Choroid plexus epithelial cell (primary cell): ENCODE results near the gene FBXL12.
"Not testable (repeated sequence)": the region's sequence is repeated elsewhere in the genome, so short reads cannot be mapped to it uniquely, and the experiment has no call there.

Experiments used
- DNase-seq: peaks from one replicate; pipeline ENCODE4 v3.0.0-alpha.2; 2010; ENCODE audit warnings: low read depth
- H3K4me3 ChIP-seq: 2 replicates; pipeline ENCODE4 v1.5.1; 2011; ENCODE audit warnings: low read depth, mild to moderate bottlenecking, control low read depth, low read length, moderate library complexity
- TF ChIP-seq, protein P1 (sequence below): conservative IDR thresholded peaks from 2 replicates; pipeline ENCODE4 v1.5.1; 2011; ENCODE audit warnings: low read depth, mild to moderate bottlenecking, control low read depth, inconsistent platforms, low read length, moderate library complexity

FBXL12 gene

DNA sequence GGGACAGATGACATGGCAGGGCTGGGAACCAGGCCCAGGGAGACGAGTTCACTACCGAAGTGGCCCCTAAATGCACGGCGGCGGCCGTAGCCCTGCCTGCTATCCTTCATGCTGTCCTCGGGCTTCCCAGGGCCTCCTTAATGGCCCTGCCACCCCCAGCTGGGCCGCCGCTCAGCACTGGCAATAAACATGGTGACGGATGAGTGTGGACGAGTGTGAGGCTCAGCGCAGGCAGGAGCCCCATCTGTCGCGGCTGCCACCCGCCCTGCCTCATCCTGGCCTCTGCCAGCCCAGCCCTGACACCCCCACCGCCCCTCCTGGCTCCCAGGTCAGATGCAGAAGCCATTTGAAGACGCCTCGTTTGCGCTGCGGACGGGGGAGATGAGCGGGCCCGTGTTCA, 29.9 kb upstream of the FBXL12 start:
- H3K4me3 ChIP-seq: no peak overlapping the region
- DNase-seq: no peak
- TF ChIP-seq, protein P1, sequence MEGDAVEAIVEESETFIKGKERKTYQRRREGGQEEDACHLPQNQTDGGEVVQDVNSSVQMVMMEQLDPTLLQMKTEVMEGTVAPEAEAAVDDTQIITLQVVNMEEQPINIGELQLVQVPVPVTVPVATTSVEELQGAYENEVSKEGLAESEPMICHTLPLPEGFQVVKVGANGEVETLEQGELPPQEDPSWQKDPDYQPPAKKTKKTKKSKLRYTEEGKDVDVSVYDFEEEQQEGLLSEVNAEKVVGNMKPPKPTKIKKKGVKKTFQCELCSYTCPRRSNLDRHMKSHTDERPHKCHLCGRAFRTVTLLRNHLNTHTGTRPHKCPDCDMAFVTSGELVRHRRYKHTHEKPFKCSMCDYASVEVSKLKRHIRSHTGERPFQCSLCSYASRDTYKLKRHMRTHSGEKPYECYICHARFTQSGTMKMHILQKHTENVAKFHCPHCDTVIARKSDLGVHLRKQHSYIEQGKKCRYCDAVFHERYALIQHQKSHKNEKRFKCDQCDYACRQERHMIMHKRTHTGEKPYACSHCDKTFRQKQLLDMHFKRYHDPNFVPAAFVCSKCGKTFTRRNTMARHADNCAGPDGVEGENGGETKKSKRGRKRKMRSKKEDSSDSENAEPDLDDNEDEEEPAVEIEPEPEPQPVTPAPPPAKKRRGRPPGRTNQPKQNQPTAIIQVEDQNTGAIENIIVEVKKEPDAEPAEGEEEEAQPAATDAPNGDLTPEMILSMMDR: no peak

DNA sequence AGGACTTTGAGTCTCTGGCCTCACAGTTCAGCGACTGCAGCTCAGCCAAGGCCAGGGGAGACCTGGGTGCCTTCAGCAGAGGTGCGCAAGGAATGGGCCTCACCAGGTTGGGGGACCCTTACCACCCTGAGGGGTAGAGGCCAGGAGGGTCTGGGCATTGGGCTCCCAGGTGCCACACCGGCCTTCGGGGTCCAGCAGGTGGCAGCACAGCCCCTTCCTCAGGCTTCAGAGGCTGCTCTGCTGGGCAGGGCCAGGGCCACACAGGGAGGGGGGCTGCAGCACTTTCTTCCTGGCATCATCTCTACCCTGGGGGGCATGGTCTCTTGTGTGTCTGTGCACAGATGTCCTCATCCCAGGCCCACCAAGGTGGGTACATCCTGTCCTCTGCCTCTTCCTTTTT, 29.2 kb upstream of the FBXL12 start:
- no peak overlapping the region for H3K4me3 ChIP-seq
- TF ChIP-seq, protein P1: peak; percentile 54
- DNase-seq: no peak

DNA sequence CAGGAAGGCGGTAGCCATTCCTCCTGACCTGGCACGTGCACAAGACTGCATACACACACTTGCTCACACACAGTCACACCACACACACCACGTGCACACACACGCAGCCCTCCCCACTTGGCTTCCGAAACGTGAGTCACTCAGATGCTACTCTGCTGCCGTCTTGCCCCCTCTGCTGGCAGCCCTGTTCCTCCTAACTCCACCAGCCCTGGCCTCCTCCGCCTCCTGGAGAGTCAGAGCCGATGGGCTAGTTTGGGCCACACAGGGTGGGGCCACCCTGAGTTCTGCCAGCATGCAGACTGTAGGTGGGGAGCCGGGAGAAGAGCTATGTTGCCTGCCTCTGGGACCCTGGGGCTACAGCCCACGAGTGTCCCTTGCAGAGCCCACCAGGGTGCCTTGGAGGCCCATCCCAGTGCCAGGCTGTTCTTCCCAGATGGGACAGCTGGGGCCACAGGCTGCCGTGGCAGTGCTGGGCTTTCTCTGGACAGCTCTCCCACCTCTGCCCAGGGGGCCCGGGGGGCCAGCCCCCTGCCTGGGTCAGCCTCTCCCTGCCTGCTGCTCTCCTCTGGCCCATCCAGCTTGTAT, 28.3 kb upstream of the FBXL12 start:
- TF ChIP-seq, protein P1: peak; percentile 92
- no peak overlapping the region for H3K4me3 ChIP-seq
- peak; percentile 95 for DNase-seq

DNA sequence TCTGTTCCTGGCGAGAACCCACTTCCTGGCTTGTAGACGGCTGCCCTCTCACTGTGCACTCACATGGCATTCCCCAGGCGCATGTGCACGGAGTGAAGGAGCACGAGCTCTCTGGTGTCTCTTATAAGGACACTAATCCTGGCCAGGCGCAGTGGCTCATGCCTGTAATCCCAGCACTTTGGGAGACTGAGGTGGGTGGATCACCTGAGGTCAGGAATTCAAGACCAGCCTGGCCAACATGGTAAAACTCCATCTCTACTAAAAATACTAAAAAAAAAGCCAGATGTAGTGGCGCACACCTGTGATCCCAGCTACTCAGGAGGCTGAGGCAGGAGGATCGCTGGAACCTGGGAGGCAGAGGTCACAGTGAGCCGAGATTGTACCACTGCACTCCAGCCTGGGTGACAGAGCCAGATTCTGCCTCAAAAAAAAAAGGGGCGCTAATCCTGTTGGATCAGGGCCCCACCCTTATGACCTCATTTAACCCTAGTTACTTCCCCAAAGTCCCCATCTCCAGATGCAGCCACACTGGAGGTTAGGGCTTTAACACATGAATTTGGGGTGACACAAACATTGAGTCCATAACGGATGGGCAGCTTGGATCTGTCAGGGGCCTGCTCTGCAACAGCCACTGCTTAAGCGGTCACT, 24.9 kb upstream of the FBXL12 start:
- not testable (repeated sequence) for DNase-seq, H3K4me3 ChIP-seq

DNA sequence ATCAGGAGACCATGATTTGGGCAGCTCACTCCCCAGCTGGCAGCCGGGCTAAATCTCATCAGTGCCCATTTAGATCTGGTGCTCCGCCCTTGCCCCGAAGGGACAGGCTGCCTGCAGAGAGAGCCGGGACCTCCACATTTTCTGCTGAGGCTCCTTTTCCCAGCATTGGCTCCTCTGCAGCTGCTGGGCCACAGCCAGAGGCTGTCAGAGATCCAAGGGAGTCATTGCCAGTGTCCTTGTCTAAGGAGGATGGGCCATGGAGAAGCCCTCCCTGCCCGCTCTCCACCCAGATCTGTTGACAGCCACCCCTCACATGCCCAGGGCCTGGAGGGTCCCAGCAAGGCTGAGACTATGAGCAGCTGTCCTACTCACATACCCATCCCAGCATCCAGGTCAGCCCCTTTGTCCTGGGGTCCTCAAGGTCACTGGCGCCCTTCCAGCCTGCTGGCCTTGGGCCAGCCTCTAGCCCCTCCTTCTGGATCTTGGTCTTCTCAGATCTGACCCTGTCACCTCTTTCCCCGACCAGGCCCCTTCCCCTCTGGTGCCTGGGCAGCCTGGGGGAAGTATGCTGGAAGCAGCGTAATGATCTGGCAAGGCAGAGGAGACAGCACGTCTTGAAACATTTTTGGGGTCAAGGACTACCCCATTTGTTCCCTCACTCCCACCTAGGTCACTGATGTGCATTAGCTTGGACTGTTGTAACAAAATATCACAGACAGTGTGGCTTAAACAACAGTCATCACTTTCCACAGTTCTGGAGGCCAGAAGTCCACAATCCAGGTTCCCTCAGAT, 24.2 kb upstream of the FBXL12 start:
- no peak overlapping the region for H3K4me3 ChIP-seq
- TF ChIP-seq, protein P1: no peak
- no peak for DNase-seq

DNA sequence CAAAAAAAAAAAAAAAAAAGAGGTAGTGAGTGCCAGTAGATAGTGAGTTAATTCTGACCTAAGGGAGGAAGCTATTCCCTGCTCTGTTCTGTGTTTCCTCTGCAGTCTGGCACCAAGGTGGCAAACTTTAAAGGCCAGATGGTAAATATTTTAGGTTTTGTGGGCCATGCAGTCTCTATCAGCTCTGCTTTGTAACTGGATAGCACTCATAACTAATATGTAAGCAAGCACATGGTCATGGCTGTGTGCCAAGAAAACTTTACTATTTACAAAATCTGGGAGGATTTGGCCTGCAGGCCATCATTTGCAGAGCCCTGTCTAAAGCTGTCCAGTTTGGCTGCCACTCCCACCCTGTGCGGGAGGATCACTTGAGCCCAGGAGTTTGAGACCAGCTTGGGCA, 20.5 kb upstream of the FBXL12 start:
- no peak overlapping the region for H3K4me3 ChIP-seq
- peak; percentile 53 for DNase-seq
- TF ChIP-seq, protein P1: no peak

DNA sequence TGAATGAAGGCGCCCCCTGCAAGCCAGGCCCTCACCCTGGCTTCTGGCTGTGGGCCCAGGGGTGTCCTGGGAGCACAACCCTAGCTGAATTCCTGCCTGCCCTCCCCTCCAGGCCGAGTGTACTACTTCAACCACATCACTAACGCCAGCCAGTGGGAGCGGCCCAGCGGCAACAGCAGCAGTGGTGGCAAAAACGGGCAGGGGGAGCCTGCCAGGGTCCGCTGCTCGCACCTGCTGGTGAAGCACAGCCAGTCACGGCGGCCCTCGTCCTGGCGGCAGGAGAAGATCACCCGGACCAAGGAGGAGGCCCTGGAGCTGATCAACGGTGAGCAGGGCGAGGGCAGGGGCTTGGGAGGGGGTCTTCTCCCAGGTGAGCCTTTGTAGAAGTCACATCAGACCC, 19.4 kb upstream of the FBXL12 start:
- H3K4me3 ChIP-seq: no peak overlapping the region
- TF ChIP-seq, protein P1: no peak
- no peak for DNase-seq
